ENCODE results near the gene GLIPR1.
A peak's percentile ranks its signal among the peaks of the same experiment; 100 is the strongest.
"Not testable (repeated sequence)": the region's sequence is repeated elsewhere in the genome, so short reads cannot be mapped to it uniquely, and the experiment has no call there.

The GLIPR1 gene

GRCh38 chr12:75480469-75480949 lies at the start of gene GLIPR1:
TSS of gene GLIPR1 (plus strand) at chr12:75480755. CDS start at chr12:75480881, 126 bp downstream.
- no peak for TF ChIP-seq CTCF (conservative IDR thresholded peaks at IDR 0.05; ENCODE audit: control insufficient read depth, insufficient read depth, low read depth, low read length)
- peak; percentile 99 for DNase-seq (ENCODE audit: low read depth)
- H3K4me3 ChIP-seq (ENCODE audit: control insufficient read depth, low read depth, low read length) = peak within 1 kb of the TSS; percentile 83

- H3K4me3 ChIP-seq (ENCODE audit: control insufficient read depth, low read depth, low read length) = no peak overlapping the region
- peak; percentile 9 for DNase-seq (ENCODE audit: low read depth)
- TF ChIP-seq CTCF (conservative IDR thresholded peaks at IDR 0.05; ENCODE audit: control insufficient read depth, insufficient read depth, low read depth, low read length) = no peak
Observed at GRCh38 chr12:75432924-75433323, 47.6 kb upstream of the GLIPR1 start.

- peak; percentile 54 for DNase-seq (ENCODE audit: low read depth)
- H3K4me3 ChIP-seq (ENCODE audit: control insufficient read depth, low read depth, low read length) = no peak overlapping the region
- TF ChIP-seq CTCF (conservative IDR thresholded peaks at IDR 0.05; ENCODE audit: control insufficient read depth, insufficient read depth, low read depth, low read length) = peak; percentile 51
Observed at GRCh38 chr12:75437564-75437963, 43.0 kb upstream of the GLIPR1 start.

- H3K4me3 ChIP-seq (ENCODE audit: control insufficient read depth, low read depth, low read length) = no peak overlapping the region
- no peak for DNase-seq (ENCODE audit: low read depth)
- TF ChIP-seq CTCF (conservative IDR thresholded peaks at IDR 0.05; ENCODE audit: control insufficient read depth, insufficient read depth, low read depth, low read length) = no peak
Observed at GRCh38 chr12:75438059-75438754, 42.3 kb upstream of the GLIPR1 start.

- peak; percentile 18 for DNase-seq (ENCODE audit: low read depth)
Observed at GRCh38 chr12:75439048-75439447, 41.5 kb upstream of the GLIPR1 start.

GRCh38 chr12:75439930-75440329 lies 40.6 kb upstream of the GLIPR1 start:
- no peak for TF ChIP-seq CTCF (conservative IDR thresholded peaks at IDR 0.05; ENCODE audit: control insufficient read depth, insufficient read depth, low read depth, low read length)
- DNase-seq (ENCODE audit: low read depth) = peak; percentile 45
- no peak overlapping the region for H3K4me3 ChIP-seq (ENCODE audit: control insufficient read depth, low read depth, low read length)

More at GRCh38 chr12:75439048-75439447, 41.5 kb upstream of the GLIPR1 start:
- no peak for TF ChIP-seq CTCF (conservative IDR thresholded peaks at IDR 0.05; ENCODE audit: control insufficient read depth, insufficient read depth, low read depth, low read length)
- H3K4me3 ChIP-seq (ENCODE audit: control insufficient read depth, low read depth, low read length) = no peak overlapping the region

GRCh38 chr12:75441687-75442449 lies 38.7 kb upstream of the GLIPR1 start:
- not testable (repeated sequence) for DNase-seq (ENCODE audit: low read depth); H3K4me3 ChIP-seq (ENCODE audit: control insufficient read depth, low read depth, low read length)

GRCh38 chr12:75442454-75442853 lies 38.1 kb upstream of the GLIPR1 start:
- not testable (repeated sequence) for DNase-seq (ENCODE audit: low read depth)

More at GRCh38 chr12:75442454-75442853, 38.1 kb upstream of the GLIPR1 start:
- H3K4me3 ChIP-seq (ENCODE audit: control insufficient read depth, low read depth, low read length) = not testable (repeated sequence)
